Neural progenitor cell (in vitro differentiated cells): Measurements from ENCODE around the gene CSF1.

Experiments
- EZH2 ChIP-seq: fragments of 200-600 bp; sonication (generic); IDR thresholded peaks from 2 replicates; pipeline ENCODE4 v1.6.1; 2017; ENCODE audit warnings: antibody characterized with exemption, mild to moderate bottlenecking, moderate library complexity
- EZH2phosphoT487 ChIP-seq: fragments of 200-600 bp; sonication (generic); IDR thresholded peaks from 2 replicates; pipeline ENCODE4 v1.6.1; 2017; ENCODE audit warnings: antibody characterized with exemption
- TF ChIP-seq, protein P1 (sequence below): fragments of 200-600 bp; sonication (generic); IDR thresholded peaks from 2 replicates; pipeline ENCODE4 v1.5.1; 2017; ENCODE audit warnings: antibody characterized with exemption, mild to moderate bottlenecking

DNA sequence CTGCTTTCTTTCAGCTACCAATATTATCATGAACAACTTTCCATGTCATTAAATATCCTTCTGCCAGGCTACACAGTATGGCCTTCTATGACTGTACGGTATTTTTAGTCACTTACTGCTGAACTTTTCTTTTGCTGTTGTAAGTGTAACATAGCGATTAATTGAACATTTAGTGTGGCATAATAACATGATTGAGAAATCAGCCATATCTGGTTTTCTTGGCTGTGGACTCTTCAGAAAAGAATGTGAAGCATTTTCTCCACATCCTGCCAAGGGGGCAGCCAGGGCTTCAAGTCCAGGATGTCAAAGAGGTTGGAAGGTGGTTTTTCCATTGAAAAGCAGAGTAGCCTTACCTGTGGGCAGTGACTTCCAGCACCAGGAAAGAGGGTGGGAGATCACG is 65.1 kb downstream of the CSF1 start:
- TF ChIP-seq, protein P1, sequence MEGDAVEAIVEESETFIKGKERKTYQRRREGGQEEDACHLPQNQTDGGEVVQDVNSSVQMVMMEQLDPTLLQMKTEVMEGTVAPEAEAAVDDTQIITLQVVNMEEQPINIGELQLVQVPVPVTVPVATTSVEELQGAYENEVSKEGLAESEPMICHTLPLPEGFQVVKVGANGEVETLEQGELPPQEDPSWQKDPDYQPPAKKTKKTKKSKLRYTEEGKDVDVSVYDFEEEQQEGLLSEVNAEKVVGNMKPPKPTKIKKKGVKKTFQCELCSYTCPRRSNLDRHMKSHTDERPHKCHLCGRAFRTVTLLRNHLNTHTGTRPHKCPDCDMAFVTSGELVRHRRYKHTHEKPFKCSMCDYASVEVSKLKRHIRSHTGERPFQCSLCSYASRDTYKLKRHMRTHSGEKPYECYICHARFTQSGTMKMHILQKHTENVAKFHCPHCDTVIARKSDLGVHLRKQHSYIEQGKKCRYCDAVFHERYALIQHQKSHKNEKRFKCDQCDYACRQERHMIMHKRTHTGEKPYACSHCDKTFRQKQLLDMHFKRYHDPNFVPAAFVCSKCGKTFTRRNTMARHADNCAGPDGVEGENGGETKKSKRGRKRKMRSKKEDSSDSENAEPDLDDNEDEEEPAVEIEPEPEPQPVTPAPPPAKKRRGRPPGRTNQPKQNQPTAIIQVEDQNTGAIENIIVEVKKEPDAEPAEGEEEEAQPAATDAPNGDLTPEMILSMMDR: no peak
- TF ChIP-seq EZH2: no peak
- no peak for TF ChIP-seq EZH2phosphoT487
